NB4 (cell line): ENCODE results near the gene PAK1.

Source experiments
- CTCF ChIP-seq: IDR thresholded peaks from one replicate; pipeline ENCODE4 v1.5.1; 2012; ENCODE audit warnings: low read depth, low read length
- MAX ChIP-seq: IDR thresholded peaks from 2 replicates; pipeline ENCODE4 v1.6.1; 2011; ENCODE audit warnings: low read depth, low read length
- POLR2A ChIP-seq: IDR thresholded peaks from 2 replicates; pipeline ENCODE4 v1.6.1; 2011; ENCODE audit warnings: mild to moderate bottlenecking; ENCODE audit not compliant: insufficient read length; ENCODE audit errors: extremely low read depth

- TF ChIP-seq CTCF (no peak), POLR2A (no peak), MAX (no peak)
Measured at GRCh38 chr11:77503006-77503405, 29.1 kb upstream of the PAK1 start.
